Prostate gland (tissue), 2 donors: ENCODE measurements around the gene BATF3. TPM values are rescaled to one million over a fixed set of nuclear protein-coding genes. Genes with fewer than 3 reads are reported as not detected.
"Not testable (repeated sequence)": the region's sequence is repeated elsewhere in the genome, so short reads cannot be mapped to it uniquely, and the experiment has no call there.

Experiments used
- DNase-seq: peaks from one replicate; pipeline ENCODE4 v3.0.0-alpha.2; 2019; ENCODE audit warnings: low spot score
- H3K27ac ChIP-seq, 2 donors: fragments of 200-600 bp; sonication (generic); 2 replicates each; pipeline ENCODE4 v1.5.1; 2017 to 2019
- H3K27me3 ChIP-seq: fragments of 200-600 bp; sonication (generic); replicated peaks from 2 replicates; pipeline ENCODE4 v1.5.1; 2019; ENCODE audit not compliant: insufficient read depth
- H3K36me3 ChIP-seq, 2 donors: fragments of 200-600 bp; sonication (generic); 1 replicate in 1 of 2; 2 replicates in 1 of 2; pipeline versions ENCODE4 v1.5.1 to v1.8.1; 2017 to 2019
- H3K4me1 ChIP-seq: fragments of 200-600 bp; sonication (generic); replicated peaks from 2 replicates; pipeline ENCODE4 v1.5.1; 2019
- H3K4me3 ChIP-seq, 2 donors: fragments of 200-600 bp; sonication (generic); 2 replicates each; pipeline ENCODE4 v1.5.1; 2017 to 2019
- H3K9me3 ChIP-seq: fragments of 200-600 bp; sonication (generic); 2 replicates; pipeline ENCODE4 v1.5.1; 2017
- CTCF ChIP-seq, 4 experiments: fragments of 200-600 bp in 2 of 4; fragments of 450-650 bp in 2 of 4; sonication (generic) in 2 of 4; IDR thresholded peaks; 1 replicate in 3 of 4; 2 replicates in 1 of 4; pipeline ENCODE4 v1.5.1; 2016 to 2019; ENCODE audit warnings: antibody characterized with exemption in 4 of 4, mild to moderate bottlenecking in 2 of 4, moderate library complexity in 2 of 4
- POLR2A ChIP-seq: fragments of 450-650 bp; IDR thresholded peaks from one replicate; pipeline ENCODE4 v1.6.1; 2016; ENCODE audit warnings: antibody characterized with exemption, mild to moderate bottlenecking
- POLR2AphosphoS5 ChIP-seq: sonication (generic); formaldehyde crosslinking; IDR thresholded peaks from one replicate; pipeline ENCODE4 v1.6.1; 2017; ENCODE audit warnings: antibody characterized with exemption
- WGBS: methylation state at CpG from one replicate; pipeline ENCODE4 v1.1.5; 2018; 5-methylcytosine and 5-hydroxymethylcytosine counted together
- intact Hi-C: fragments of 100-400 bp; cut with DNase I; formaldehyde crosslinking; loops from one replicate; pipeline ENCODE4 v1.14.2; 2022
- total RNA-seq, 2 donors: library from RNA; depleted of rRNA; stranded (reverse); fragments of >200 nt; gene quantifications; one replicate each; pipeline ENCODE4 v1.1.0, GENCODE V29; 2016

The BATF3 gene
- total RNA-seq, 2 donors from 2014 or later = 4.0 TPM; not detected in 1

- Histone ChIP-seq H3K27me3 (no peaks in the 10 kb centered on the region), H3K9me3 (no peaks in the 10 kb centered on the region), H3K36me3 (no peaks in the 10 kb centered on the region), H3K27ac (no peak overlapping the region), H3K4me3 (no peak overlapping the region), H3K4me1 (no peaks in the 10 kb centered on the region)
- intact Hi-C loops = no loop called here
- no peak for TF ChIP-seq POLR2AphosphoS5
- no peak for TF ChIP-seq POLR2A
- TF ChIP-seq CTCF (IDR thresholded peaks at IDR 0.05) = no peak
- DNase-seq = no peak
Observed at GRCh38 chr1:212737559-212737958, 37.9 kb upstream of the BATF3 start.

DNA sequence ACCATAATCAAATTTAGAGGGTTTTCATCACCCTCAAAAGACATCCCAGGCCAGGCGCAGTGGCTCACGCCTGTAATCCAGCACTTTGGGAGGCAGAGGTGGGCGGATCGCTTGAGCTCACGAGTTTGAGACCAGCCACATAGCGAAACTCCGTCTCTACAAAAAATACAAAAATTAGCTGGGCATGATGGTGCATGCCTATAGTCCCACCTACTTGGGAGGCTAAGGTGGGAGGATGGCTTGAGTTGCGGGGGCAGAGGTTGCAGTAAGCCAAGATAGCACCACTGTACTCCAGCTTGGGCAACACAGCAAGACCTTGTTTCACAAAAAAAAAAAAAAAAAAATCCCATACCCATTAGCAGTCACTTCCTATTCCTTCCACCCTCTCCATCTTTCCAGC is 33.5 kb upstream of the BATF3 start:
- Histone ChIP-seq H3K9me3 (no peaks in the 10 kb centered on the region), H3K27me3 (no peaks in the 10 kb centered on the region), H3K36me3 (no peaks in the 10 kb centered on the region), H3K4me3 (no peak overlapping the region), H3K27ac (no peak overlapping the region), H3K4me1 (no peaks in the 10 kb centered on the region)
- TF ChIP-seq POLR2A (no peak), POLR2AphosphoS5 (no peak), CTCF (IDR thresholded peaks at IDR 0.05) (no peak)
- no peak for DNase-seq
- WGBS = 96% methylated on average over 8 of the region's 8 CpGs
- intact Hi-C loops = no loop called here

DNA sequence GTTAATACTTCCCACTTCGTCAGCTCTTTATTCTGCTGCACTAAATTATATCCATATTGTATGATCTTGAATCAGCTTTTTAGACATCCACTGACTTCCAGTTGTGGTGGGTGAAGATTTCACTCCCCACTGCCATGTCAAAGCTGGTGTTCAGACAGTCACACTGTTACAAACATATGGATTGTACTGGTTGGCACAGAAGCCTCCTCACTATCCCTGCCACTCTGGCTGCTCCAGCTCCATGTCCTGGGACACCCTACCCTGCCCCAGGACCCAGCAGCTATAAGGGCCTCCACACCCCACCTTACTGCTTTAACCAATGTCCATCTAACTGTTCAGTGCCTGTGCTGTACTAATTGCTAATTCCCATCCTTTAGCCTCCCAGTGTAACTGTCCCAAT is 32.0 kb upstream of the BATF3 start:
- H3K27ac ChIP-seq = no peak overlapping the region
- intact Hi-C loops = no loop called here
- WGBS = 94% methylated on average over 1 of the region's 1 CpG

GRCh38 chr1:212728606-212729005 is 29.0 kb upstream of the BATF3 start:
- no peaks in the 10 kb centered on the region for H3K4me1 ChIP-seq
- intact Hi-C loops = no loop called here
- no peak overlapping the region for H3K4me3 ChIP-seq
- WGBS = 63% methylated on average over 5 of the region's 5 CpGs
- no peak for DNase-seq
- H3K36me3 ChIP-seq = no peaks in the 10 kb centered on the region
- no peak overlapping the region for H3K27ac ChIP-seq
- H3K9me3 ChIP-seq = no peaks in the 10 kb centered on the region
- H3K27me3 ChIP-seq = no peaks in the 10 kb centered on the region
- TF ChIP-seq POLR2A (no peak), CTCF (IDR thresholded peaks at IDR 0.05) (no peak)

More for the DNA sequence above, 32.0 kb upstream of the BATF3 start:
- Histone ChIP-seq H3K4me1 (no peaks in the 10 kb centered on the region), H3K9me3 (no peaks in the 10 kb centered on the region), H3K27me3 (no peaks in the 10 kb centered on the region), H3K4me3 (no peak overlapping the region), H3K36me3 (no peaks in the 10 kb centered on the region)
- no peak for TF ChIP-seq CTCF (IDR thresholded peaks at IDR 0.05)
- TF ChIP-seq POLR2A = no peak
- TF ChIP-seq POLR2AphosphoS5 = no peak
- DNase-seq = no peak

DNA sequence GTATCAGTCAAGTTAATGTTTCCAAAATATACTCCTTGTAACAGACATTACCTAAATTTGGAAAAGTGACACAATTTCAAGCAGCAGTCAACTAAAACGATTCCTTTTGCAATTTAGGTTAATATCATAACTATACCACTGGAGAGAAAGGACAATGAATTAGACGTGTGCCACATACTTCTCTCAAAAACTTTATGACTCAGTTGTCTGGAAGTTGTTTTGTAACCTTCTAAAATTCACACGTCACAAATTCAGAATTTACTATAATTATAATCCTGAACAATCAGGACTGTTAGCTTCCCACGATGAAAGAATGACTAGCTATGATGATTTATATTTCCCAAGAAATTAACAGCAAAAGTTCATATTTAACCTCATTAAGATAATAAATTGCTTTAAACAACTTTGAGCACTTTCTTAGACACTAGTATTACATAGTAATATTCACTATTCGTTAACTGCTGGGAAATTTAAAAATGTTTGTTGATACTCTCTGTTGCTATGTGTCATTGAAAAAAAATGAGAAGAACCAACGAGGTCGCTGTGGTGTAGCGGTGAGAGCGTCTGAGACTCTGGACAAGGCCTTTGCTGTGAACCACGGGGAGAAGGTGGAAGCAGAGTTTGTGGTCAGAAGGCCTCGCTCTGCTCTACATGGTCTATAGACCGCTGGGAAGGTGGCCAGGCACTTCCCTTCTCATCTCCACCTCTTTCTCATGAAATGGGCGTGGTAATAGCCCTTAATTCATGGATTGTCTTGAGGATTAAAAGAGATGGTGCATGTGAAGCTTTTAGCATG is 27.9 kb upstream of the BATF3 start:
- Histone ChIP-seq H3K4me3 (no peak overlapping the region), H3K36me3 (no peaks in the 10 kb centered on the region), H3K4me1 (no peaks in the 10 kb centered on the region), H3K9me3 (no peaks in the 10 kb centered on the region), H3K27ac (no peak overlapping the region), H3K27me3 (no peaks in the 10 kb centered on the region)
- no peak for DNase-seq
- WGBS = 81% methylated on average over 13 of the region's 13 CpGs
- intact Hi-C loops = no loop called here
- TF ChIP-seq POLR2AphosphoS5 (no peak), CTCF (IDR thresholded peaks at IDR 0.05) (no peak), POLR2A (no peak)

GRCh38 chr1:212724679-212725078 is 25.0 kb upstream of the BATF3 start:
- 98% methylated on average over 23 of the region's 34 CpGs for WGBS
- H3K4me3 ChIP-seq, H3K27me3 ChIP-seq, H3K36me3 ChIP-seq, H3K27ac ChIP-seq, H3K9me3 ChIP-seq, intact Hi-C loops, DNase-seq, H3K4me1 ChIP-seq: not testable (repeated sequence)
